ENCODE results near the gene SLC6A5. TPM values are rescaled to one million over a fixed set of nuclear protein-coding genes. Genes with fewer than 3 reads are reported as not detected.
"Not testable (repeated sequence)": the region's sequence is repeated elsewhere in the genome, so short reads cannot be mapped to it uniquely, and the experiment has no call there.

The SLC6A5 gene
- total RNA-seq, 1 experiment from 2014 or later: not detected

DNA sequence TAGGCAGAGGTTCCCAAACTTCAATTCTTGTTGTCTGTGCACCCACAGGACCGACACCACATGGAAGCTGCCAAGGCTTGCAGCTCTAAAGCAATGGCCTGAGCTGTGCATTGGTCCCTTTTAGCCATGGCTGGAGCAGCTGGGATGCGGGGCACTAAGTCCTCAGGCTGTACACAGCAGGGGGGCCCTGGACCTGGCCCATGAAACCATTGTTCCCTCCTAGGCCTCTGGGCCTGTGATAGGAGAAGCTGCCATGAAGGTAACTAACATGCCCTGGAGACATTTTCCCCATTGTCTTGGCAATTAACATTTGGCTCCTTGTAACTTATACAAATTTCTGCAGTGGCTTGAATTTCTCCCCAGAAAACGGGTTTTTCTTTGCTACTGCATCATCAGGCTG is 43.6 kb upstream of the SLC6A5 start:
- intact Hi-C loops (cut with micrococcal nuclease): no loop called here
- BruUV-seq (replicated peaks): no TSS peak
- RAD21 ChIA-PET (ENCODE audit: low non-redundant PET in 1 of 2, low total read pairs in 2 of 2, uncharacterized antibody in 2 of 2, unreplicated experiment in 2 of 2): no interaction called here

DNA sequence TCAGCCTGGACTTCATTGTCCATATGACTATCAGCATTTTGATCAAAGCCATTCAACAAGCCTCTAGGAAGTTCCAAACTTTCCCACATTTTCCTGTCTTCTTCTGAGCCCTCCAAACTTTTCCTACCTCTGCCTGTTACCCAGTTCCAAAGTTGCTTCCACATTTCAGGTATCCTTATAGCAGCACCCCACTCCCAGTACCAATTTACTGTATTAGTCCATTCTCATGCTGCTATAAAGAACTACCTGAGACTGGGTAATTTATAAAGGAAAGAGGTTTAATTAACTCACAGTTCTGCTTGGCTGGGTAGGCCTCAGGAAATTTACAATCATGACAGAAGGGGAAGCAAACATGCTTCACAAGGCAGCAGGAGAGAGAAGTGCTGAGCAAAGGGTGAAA is 43.0 kb upstream of the SLC6A5 start:
- intact Hi-C loops (cut with micrococcal nuclease); ATAC-seq: not testable (repeated sequence)

More for the DNA sequence above, 43.6 kb upstream of the SLC6A5 start:
- Histone ChIP-seq H3K4me3 (replicated peaks in 1 of 2; ENCODE audit: low read depth in 1 of 2, low read length in 2 of 2) (no peak overlapping the region), H3K27ac (ENCODE audit: low read depth, low read length) (no peak overlapping the region), H3K4me1 (ENCODE audit: control insufficient read depth in 1 of 2, insufficient read depth in 2 of 2, low read length in 2 of 2) (no peaks in the 10 kb centered on the region), H3K79me2 (ENCODE audit: insufficient read depth, low read length) (no peaks in the 10 kb centered on the region), H3K4me2 (ENCODE audit: low read length) (no peak overlapping the region), H3K9me3 (ENCODE audit: control insufficient read depth in 1 of 2, insufficient read depth in 1 of 2, low read depth in 1 of 2, low read length in 2 of 2) (no peaks in the 10 kb centered on the region), H3K27me3 (ENCODE audit: insufficient read depth, low read length) (peaks cover 26% of the 10 kb centered on the region), H3K36me3 (ENCODE audit: control insufficient read depth in 1 of 2, insufficient read depth in 2 of 2, low read length in 2 of 2) (no peaks in the 10 kb centered on the region), H3K9ac (ENCODE audit: low read length) (no peak overlapping the region), H2AFZ (ENCODE audit: low read depth, low read length, poor library complexity, severe bottlenecking) (no peak overlapping the region), H4K20me1 (ENCODE audit: insufficient read depth) (no peaks in the 10 kb centered on the region), H3K9me2 (ENCODE audit: insufficient read depth) (no peaks in the 10 kb centered on the region)
- POLR2A ChIA-PET: no interaction called here
- TF ChIP-seq FOSL1 (IDR thresholded peaks at IDR 0.05; ENCODE audit: low read depth) (no peak), RAD21 (IDR thresholded peaks at IDR 0.05; ENCODE audit: low read depth) (no peak), JUND (IDR thresholded peaks at IDR 0.05) (no peak), ZNF274 (IDR thresholded peaks at IDR 0.05; ENCODE audit: low read depth, low read length) (no peak)
- DNase-seq (ENCODE audit: low read depth, low spot score) (no peak), ATAC-seq (no peak)
- CTCF ChIA-PET: no interaction called here

DNA sequence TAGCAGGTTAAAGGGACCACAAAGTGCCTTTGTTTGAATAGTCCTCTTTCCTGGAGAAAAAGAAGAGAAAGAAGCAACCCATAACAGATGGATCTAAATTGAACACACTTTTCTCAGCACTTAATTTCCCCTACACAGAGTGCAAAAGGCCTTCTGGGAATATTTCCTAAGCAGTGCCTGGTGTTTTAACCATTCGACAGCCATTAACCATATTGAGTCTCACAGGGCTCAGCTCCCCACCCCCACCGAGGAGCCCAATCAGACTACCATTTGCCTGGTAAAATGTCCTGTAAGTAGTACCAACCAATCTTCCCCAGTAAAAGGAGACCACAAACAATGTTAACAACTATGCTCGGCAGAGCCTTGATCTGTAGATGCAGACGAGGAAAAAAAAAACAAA is 40.7 kb upstream of the SLC6A5 start:
- Histone ChIP-seq H3K4me3 (replicated peaks in 1 of 2; ENCODE audit: low read depth in 1 of 2, low read length in 2 of 2) (no peak overlapping the region), H3K9me3 (ENCODE audit: control insufficient read depth in 1 of 2, insufficient read depth in 1 of 2, low read depth in 1 of 2, low read length in 2 of 2) (no peaks in the 10 kb centered on the region), H2AFZ (ENCODE audit: low read depth, low read length, poor library complexity, severe bottlenecking) (no peak overlapping the region), H3K9me2 (ENCODE audit: insufficient read depth) (no peaks in the 10 kb centered on the region), H3K79me2 (ENCODE audit: insufficient read depth, low read length) (no peaks in the 10 kb centered on the region), H3K36me3 (ENCODE audit: control insufficient read depth in 1 of 2, insufficient read depth in 2 of 2, low read length in 2 of 2) (no peaks in the 10 kb centered on the region), H3K9ac (ENCODE audit: low read length) (no peak overlapping the region), H4K20me1 (ENCODE audit: insufficient read depth) (no peaks in the 10 kb centered on the region), H3K4me1 (ENCODE audit: control insufficient read depth in 1 of 2, insufficient read depth in 2 of 2, low read length in 2 of 2) (no peaks in the 10 kb centered on the region), H3K4me2 (ENCODE audit: low read length) (no peak overlapping the region), H3K27me3 (ENCODE audit: insufficient read depth, low read length) (peaks cover 44% of the 10 kb centered on the region), H3K27ac (ENCODE audit: low read depth, low read length) (no peak overlapping the region)
- no TSS peak for BruUV-seq (replicated peaks)
- intact Hi-C loops (cut with micrococcal nuclease): no loop called here
- ATAC-seq: no peak
- ChIA-PET RAD21 (ENCODE audit: low non-redundant PET in 1 of 2, low total read pairs in 2 of 2, uncharacterized antibody in 2 of 2, unreplicated experiment in 2 of 2) (no interaction called here), POLR2A (no interaction called here), CTCF (no interaction called here)
- no peak for DNase-seq (ENCODE audit: low read depth, low spot score)
- TF ChIP-seq ZFX (IDR thresholded peaks at IDR 0.05): no peak
- TF ChIP-seq, protein P1, sequence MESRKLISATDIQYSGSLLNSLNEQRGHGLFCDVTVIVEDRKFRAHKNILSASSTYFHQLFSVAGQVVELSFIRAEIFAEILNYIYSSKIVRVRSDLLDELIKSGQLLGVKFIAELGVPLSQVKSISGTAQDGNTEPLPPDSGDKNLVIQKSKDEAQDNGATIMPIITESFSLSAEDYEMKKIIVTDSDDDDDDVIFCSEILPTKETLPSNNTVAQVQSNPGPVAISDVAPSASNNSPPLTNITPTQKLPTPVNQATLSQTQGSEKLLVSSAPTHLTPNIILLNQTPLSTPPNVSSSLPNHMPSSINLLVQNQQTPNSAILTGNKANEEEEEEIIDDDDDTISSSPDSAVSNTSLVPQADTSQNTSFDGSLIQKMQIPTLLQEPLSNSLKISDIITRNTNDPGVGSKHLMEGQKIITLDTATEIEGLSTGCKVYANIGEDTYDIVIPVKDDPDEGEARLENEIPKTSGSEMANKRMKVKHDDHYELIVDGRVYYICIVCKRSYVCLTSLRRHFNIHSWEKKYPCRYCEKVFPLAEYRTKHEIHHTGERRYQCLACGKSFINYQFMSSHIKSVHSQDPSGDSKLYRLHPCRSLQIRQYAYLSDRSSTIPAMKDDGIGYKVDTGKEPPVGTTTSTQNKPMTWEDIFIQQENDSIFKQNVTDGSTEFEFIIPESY (IDR thresholded peaks at IDR 0.05; ENCODE audit: extremely low read depth, insufficient replicate concordance, low read length): no peak
- TF ChIP-seq EZH2phosphoT487 (IDR thresholded peaks at IDR 0.05; ENCODE audit: borderline replicate concordance): no peak
- no peak for TF ChIP-seq SP1 (IDR thresholded peaks at IDR 0.05; ENCODE audit: low read depth)
- TF ChIP-seq SIN3A (IDR thresholded peaks at IDR 0.05; ENCODE audit: low read depth): no peak
- no peak for TF ChIP-seq POLR2A (IDR thresholded peaks at IDR 0.05; ENCODE audit: borderline replicate concordance, extremely low read depth, insufficient read depth, insufficient read length)
- no peak for TF ChIP-seq SRF (IDR thresholded peaks at IDR 0.05; ENCODE audit: low read depth)
- TF ChIP-seq, protein P2, sequence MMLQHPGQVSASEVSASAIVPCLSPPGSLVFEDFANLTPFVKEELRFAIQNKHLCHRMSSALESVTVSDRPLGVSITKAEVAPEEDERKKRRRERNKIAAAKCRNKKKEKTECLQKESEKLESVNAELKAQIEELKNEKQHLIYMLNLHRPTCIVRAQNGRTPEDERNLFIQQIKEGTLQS (IDR thresholded peaks at IDR 0.05): no peak
- TF ChIP-seq CEBPB (IDR thresholded peaks at IDR 0.05; ENCODE audit: low read depth): no peak
- TF ChIP-seq EZH2 (IDR thresholded peaks at IDR 0.05): no peak
- TF ChIP-seq POLR2AphosphoS5 (IDR thresholded peaks at IDR 0.05; ENCODE audit: low read depth, low read length): no peak
- no peak for TF ChIP-seq ZNF274 (IDR thresholded peaks at IDR 0.05; ENCODE audit: low read depth, low read length)
- no peak for TF ChIP-seq RAD21 (IDR thresholded peaks at IDR 0.05; ENCODE audit: low read depth)

More for the DNA sequence above, 43.0 kb upstream of the SLC6A5 start:
- RAD21 ChIA-PET (ENCODE audit: low non-redundant PET in 1 of 2, low total read pairs in 2 of 2, uncharacterized antibody in 2 of 2, unreplicated experiment in 2 of 2); H3K4me2 ChIP-seq (ENCODE audit: low read length); H2AFZ ChIP-seq (ENCODE audit: low read depth, low read length, poor library complexity, severe bottlenecking); BruUV-seq (replicated peaks); H3K36me3 ChIP-seq (ENCODE audit: control insufficient read depth in 1 of 2, insufficient read depth in 2 of 2, low read length in 2 of 2); POLR2A ChIA-PET; DNase-seq (ENCODE audit: low read depth, low spot score); H4K20me1 ChIP-seq (ENCODE audit: insufficient read depth); H3K9me2 ChIP-seq (ENCODE audit: insufficient read depth); H3K9me3 ChIP-seq (ENCODE audit: control insufficient read depth in 1 of 2, insufficient read depth in 1 of 2, low read depth in 1 of 2, low read length in 2 of 2); CTCF ChIA-PET; H3K4me3 ChIP-seq (replicated peaks in 1 of 2; ENCODE audit: low read depth in 1 of 2, low read length in 2 of 2); H3K9ac ChIP-seq (ENCODE audit: low read length); H3K27ac ChIP-seq (ENCODE audit: low read depth, low read length); H3K79me2 ChIP-seq (ENCODE audit: insufficient read depth, low read length); H3K4me1 ChIP-seq (ENCODE audit: control insufficient read depth in 1 of 2, insufficient read depth in 2 of 2, low read length in 2 of 2): not testable (repeated sequence)
- peaks cover 32% of the 10 kb centered on the region for H3K27me3 ChIP-seq (ENCODE audit: insufficient read depth, low read length)

Data from HCT116 (cell line).